Endodermal cell (in vitro differentiated cells): ENCODE measurements around the gene NUP153. TPM values are rescaled to one million over a fixed set of nuclear protein-coding genes. Genes with fewer than 3 reads are reported as not detected.

Source experiments
- DNase-seq: peaks from one replicate; pipeline ENCODE4 v3.0.0-alpha.2; 2017
- H3K27ac ChIP-seq: 2 replicates; pipeline ENCODE4 v1.5.1; 2013; ENCODE audit warnings: mild to moderate bottlenecking, low read depth, low read length, moderate library complexity
- H3K27me3 ChIP-seq: 2 replicates; pipeline ENCODE4 v1.6.1; 2013; ENCODE audit warnings: mild to moderate bottlenecking, low read length, moderate library complexity; ENCODE audit not compliant: insufficient read depth, control insufficient read depth, poor library complexity, severe bottlenecking
- H3K36me3 ChIP-seq: 2 replicates; pipeline ENCODE4 v1.7.0; 2013; ENCODE audit warnings: mild to moderate bottlenecking, low read length, moderate library complexity; ENCODE audit not compliant: control insufficient read depth, insufficient read depth
- H3K4me1 ChIP-seq: one replicate; pipeline ENCODE4 v1.7.0; 2013; ENCODE audit warnings: low read length; ENCODE audit not compliant: control insufficient read depth, insufficient read depth
- H3K4me3 ChIP-seq: 2 replicates; pipeline ENCODE4 v1.5.1; 2013; ENCODE audit warnings: mild to moderate bottlenecking, low read length, moderate library complexity
- H3K9ac ChIP-seq: 2 replicates; pipeline ENCODE4 v1.6.1; 2013; ENCODE audit warnings: mild to moderate bottlenecking, low read length, moderate library complexity; ENCODE audit not compliant: poor library complexity, severe bottlenecking; ENCODE audit errors: extremely low read depth
- H3K9me3 ChIP-seq: 2 replicates; pipeline ENCODE4 v1.6.1; 2013; ENCODE audit warnings: mild to moderate bottlenecking, low read length, moderate library complexity; ENCODE audit not compliant: control insufficient read depth
- H3K27ac Mint-ChIP-seq: 2 replicates; pipeline ENCODE4 v1.8.0; 2020; ENCODE audit warnings: mixed read lengths
- H3K27me3 Mint-ChIP-seq: 2 replicates; pipeline ENCODE4 v1.8.0; 2021; ENCODE audit warnings: mild to moderate bottlenecking, mixed read lengths; ENCODE audit not compliant: insufficient read depth
- H3K36me3 Mint-ChIP-seq: 2 replicates; pipeline ENCODE4 v1.8.0; 2020; ENCODE audit warnings: low read depth, mixed read lengths
- H3K4me1 Mint-ChIP-seq: 2 replicates; pipeline ENCODE4 v1.8.0; 2020; ENCODE audit warnings: mixed read lengths
- H3K4me3 Mint-ChIP-seq: 2 replicates; pipeline ENCODE4 v1.8.0; 2020; ENCODE audit warnings: mild to moderate bottlenecking, moderate library complexity, mixed read lengths
- H3K9me3 Mint-ChIP-seq: 2 replicates; pipeline ENCODE4 v1.8.0; 2020; ENCODE audit warnings: mild to moderate bottlenecking, mixed read lengths
- WGBS, 2 experiments: methylation state at CpG; one replicate each; pipeline versions ENCODE4 v1.1.5 to v1.1.7; 2013; ENCODE audit warnings: missing lambda C conversion rate in 2 of 2, mixed read lengths in 1 of 2; ENCODE audit not compliant: insufficient coverage in 1 of 2, insufficient read length in 1 of 2; 5-methylcytosine and 5-hydroxymethylcytosine counted together
- total RNA-seq, 2 donors: library from RNA; stranded (reverse); fragmentation: NEBNext Ultra II Directional in 1 of 2; extraction: Animal tissue kit (Norgen Biotek cat#: 25700) in 1 of 2; gene quantifications; 2 replicates in 1 of 2; 3 replicates in 1 of 2; pipeline ENCODE4 v1.2.1, GENCODE V29; 2021
- TF ChIP-seq, protein P1 (sequence below): fragments of 200-600 bp; sonication (generic); conservative IDR thresholded peaks from 2 replicates; pipeline ENCODE4 v1.5.0; 2021; ENCODE audit warnings: antibody characterized with exemption, mild to moderate bottlenecking

NUP153 gene
- total RNA-seq, 2 donors from 2014 or later: 58.9 to 69.6 TPM

DNA sequence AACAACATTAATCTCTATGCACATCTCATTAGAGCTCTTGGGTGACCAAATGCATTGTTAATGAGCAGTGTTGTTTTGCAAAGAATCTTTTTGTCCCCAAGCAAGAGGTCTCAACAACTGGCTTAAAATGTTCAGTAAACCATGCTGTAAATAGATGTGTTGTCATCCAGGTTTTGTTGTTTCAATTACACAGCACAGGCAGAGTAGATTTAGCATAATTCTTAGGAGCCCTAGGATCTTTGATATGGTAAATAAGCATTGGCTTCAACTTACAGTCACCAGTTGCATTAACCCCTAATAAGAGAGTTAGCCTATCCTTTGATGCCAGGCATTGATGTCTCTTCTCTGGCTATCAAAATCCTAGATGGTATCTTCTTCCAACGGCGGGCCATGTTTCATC is 23.3 kb downstream of the NUP153 start:
- no peak overlapping the region for H3K27ac ChIP-seq
- no peak overlapping the region for H3K27ac Mint-ChIP-seq
- peaks cover 88% of the 10 kb centered on the region for H3K36me3 ChIP-seq
- H3K9me3 Mint-ChIP-seq: no peaks in the 10 kb centered on the region
- no peak overlapping the region for H3K4me3 Mint-ChIP-seq
- H3K27me3 Mint-ChIP-seq: no peaks in the 10 kb centered on the region
- H3K4me1 ChIP-seq: no peaks in the 10 kb centered on the region
- no peak for DNase-seq
- no peak overlapping the region for H3K4me3 ChIP-seq
- WGBS, 2 experiments: 95% methylated on average over 2 of the region's 2 CpGs; no CpG with 5 or more reads in 1 of the 2 experiments
- peaks cover 62% of the 10 kb centered on the region for H3K36me3 Mint-ChIP-seq
- H3K4me1 Mint-ChIP-seq: peaks cover 15% of the 10 kb centered on the region
- no peaks in the 10 kb centered on the region for H3K27me3 ChIP-seq
- H3K9me3 ChIP-seq: no peaks in the 10 kb centered on the region
- no peak overlapping the region for H3K9ac ChIP-seq
- TF ChIP-seq, protein P1, sequence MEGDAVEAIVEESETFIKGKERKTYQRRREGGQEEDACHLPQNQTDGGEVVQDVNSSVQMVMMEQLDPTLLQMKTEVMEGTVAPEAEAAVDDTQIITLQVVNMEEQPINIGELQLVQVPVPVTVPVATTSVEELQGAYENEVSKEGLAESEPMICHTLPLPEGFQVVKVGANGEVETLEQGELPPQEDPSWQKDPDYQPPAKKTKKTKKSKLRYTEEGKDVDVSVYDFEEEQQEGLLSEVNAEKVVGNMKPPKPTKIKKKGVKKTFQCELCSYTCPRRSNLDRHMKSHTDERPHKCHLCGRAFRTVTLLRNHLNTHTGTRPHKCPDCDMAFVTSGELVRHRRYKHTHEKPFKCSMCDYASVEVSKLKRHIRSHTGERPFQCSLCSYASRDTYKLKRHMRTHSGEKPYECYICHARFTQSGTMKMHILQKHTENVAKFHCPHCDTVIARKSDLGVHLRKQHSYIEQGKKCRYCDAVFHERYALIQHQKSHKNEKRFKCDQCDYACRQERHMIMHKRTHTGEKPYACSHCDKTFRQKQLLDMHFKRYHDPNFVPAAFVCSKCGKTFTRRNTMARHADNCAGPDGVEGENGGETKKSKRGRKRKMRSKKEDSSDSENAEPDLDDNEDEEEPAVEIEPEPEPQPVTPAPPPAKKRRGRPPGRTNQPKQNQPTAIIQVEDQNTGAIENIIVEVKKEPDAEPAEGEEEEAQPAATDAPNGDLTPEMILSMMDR: no peak

DNA sequence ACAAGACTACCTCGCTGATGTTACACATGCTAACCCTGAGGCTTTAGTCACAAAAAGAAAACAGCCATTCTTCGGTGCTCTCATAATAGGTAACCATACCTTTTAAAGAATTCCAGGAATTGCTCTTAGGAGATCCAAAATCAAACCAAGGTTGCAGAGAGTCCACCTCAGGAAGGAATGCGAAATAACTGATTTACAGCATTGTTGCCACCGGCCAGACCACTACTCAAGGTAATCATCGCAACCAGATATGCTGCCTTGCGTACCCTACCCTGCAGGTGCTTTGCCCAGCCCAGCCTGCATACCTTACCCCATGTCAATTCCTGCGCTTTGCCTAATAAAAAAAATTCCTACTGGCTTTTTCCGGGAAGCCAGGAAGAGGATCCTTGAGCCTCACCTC is 27.0 kb downstream of the NUP153 start:
- TF ChIP-seq, protein P1: no peak
- Histone ChIP-seq H3K9ac (no peak overlapping the region), H3K9me3 (no peaks in the 10 kb centered on the region), H3K4me1 (no peaks in the 10 kb centered on the region), H3K4me3 (no peak overlapping the region), H3K27me3 (no peaks in the 10 kb centered on the region), H3K27ac (no peak overlapping the region), H3K36me3 (peaks cover 67% of the 10 kb centered on the region)
- peaks cover 45% of the 10 kb centered on the region for H3K36me3 Mint-ChIP-seq
- no peaks in the 10 kb centered on the region for H3K27me3 Mint-ChIP-seq
- H3K9me3 Mint-ChIP-seq: no peaks in the 10 kb centered on the region
- H3K27ac Mint-ChIP-seq: peak overlapping the region; percentile 58
- no peak overlapping the region for H3K4me3 Mint-ChIP-seq
- WGBS, 2 experiments: 94 to 95% methylated on average over 6 to 8 of the region's 8 CpGs
- H3K4me1 Mint-ChIP-seq: peaks cover 17% of the 10 kb centered on the region
- peak; percentile 49 for DNase-seq

DNA sequence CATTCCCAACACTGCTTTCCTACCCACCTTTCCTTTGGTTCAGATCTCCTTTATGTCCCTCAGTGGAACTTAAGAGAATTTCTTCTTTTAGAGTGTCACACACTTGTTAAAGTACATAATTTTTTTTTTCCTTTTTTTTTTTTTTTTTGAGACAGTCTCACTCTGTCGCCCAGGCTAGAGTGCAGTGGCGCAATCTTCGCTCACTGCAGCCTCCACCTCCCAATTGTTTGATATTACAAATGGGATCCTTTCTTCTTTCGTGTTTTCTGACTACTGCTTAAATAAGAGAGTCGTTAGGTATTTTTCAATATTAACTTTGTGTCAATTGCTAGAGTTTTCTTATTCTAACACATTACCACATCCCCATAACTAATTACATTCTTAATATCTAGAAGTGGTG is 29.1 kb downstream of the NUP153 start:
- TF ChIP-seq, protein P1: no peak
- Histone ChIP-seq H3K4me1 (no peaks in the 10 kb centered on the region), H3K9me3 (no peaks in the 10 kb centered on the region), H3K9ac (no peak overlapping the region), H3K36me3 (peaks cover 66% of the 10 kb centered on the region), H3K27me3 (no peaks in the 10 kb centered on the region), H3K27ac (no peak overlapping the region), H3K4me3 (no peak overlapping the region)
- H3K36me3 Mint-ChIP-seq: peaks cover 48% of the 10 kb centered on the region
- DNase-seq: no peak
- H3K27me3 Mint-ChIP-seq: no peaks in the 10 kb centered on the region
- WGBS, 2 experiments: 97 to 100% methylated on average over 3 to 4 of the region's 5 CpGs
- no peak overlapping the region for H3K27ac Mint-ChIP-seq
- H3K9me3 Mint-ChIP-seq: no peaks in the 10 kb centered on the region
- H3K4me1 Mint-ChIP-seq: peaks cover 12% of the 10 kb centered on the region
- H3K4me3 Mint-ChIP-seq: no peak overlapping the region
